GM12878 (cell line): ENCODE measurements around the gene GAREM1. TPM values are rescaled to one million over a fixed set of nuclear protein-coding genes. Genes with fewer than 3 reads are reported as not detected.

ENCODE experiments used
- ATAC-seq: fragments of 200-7000 bp; cut with Tn5 transposase; 3 replicates; pipeline ENCODE4 v1.9.1; 2020; ENCODE audit warnings: mild to moderate bottlenecking, moderate library complexity
- BruUV-seq: library from RNA; stranded (reverse); fragments of 400-500 nt; replicated peaks from 2 replicates; lab custom pipeline; 2021; lab: Mats Ljungman, UMichigan
- CTCF ChIA-PET: fragments of 300-600 bp; sonication (Branson Sonifier 250); formaldehyde crosslinking; extraction: SDS; loops from one replicate; lab custom pipeline; 2021; ENCODE audit warnings: inconsistent platforms; lab: Yijun Ruan, JAX
- POLR2A ChIA-PET: fragments of 350-600 bp; formaldehyde crosslinking; extraction: SDS; loops from one replicate; lab custom pipeline; 2021; ENCODE audit warnings: inconsistent platforms; lab: Charles Lee
- RAD21 ChIA-PET: fragments of 300-600 bp; sonication (Branson Sonifier 250); formaldehyde crosslinking; loops from one replicate; lab custom pipeline; 2023; ENCODE audit warnings: antibody characterized with exemption; ENCODE audit not compliant: unreplicated experiment; lab: Charles Lee
- SMC1A ChIA-PET: fragments of 300-600 bp; sonication (Branson Sonifier 250); formaldehyde crosslinking; loops from one replicate; lab custom pipeline; 2023; ENCODE audit not compliant: unreplicated experiment, uncharacterized antibody; lab: Charles Lee
- DNase-seq: peaks from one replicate; pipeline ENCODE4 v3.0.0-alpha.2; 2011; ENCODE audit warnings: low read depth, low spot score
- FAIRE-seq: peaks from 3 replicates; lab custom pipeline; 2011; peaks lifted over from hg19 to GRCh38; lab: Jason Lieb, UNC
- H2AFZ ChIP-seq: 2 replicates; pipeline ENCODE4 v1.6.0; 2011; ENCODE audit warnings: low read depth, low read length, control low read depth; ENCODE audit not compliant: control insufficient read depth
- H3K27ac ChIP-seq: 2 replicates; pipeline ENCODE4 v1.5.1; 2011; ENCODE audit warnings: control low read depth; ENCODE audit not compliant: control insufficient read depth, insufficient read depth
- H3K27me3 ChIP-seq, 2 experiments: replicated peaks in 1 of 2; 2 replicates each; pipeline versions ENCODE4 v1.6.0 to v1.6.1; 2011; ENCODE audit warnings: low read length in 1 of 2; ENCODE audit not compliant: control insufficient read depth in 2 of 2, insufficient read depth in 2 of 2
- H3K36me3 ChIP-seq, 2 experiments: 2 replicates each; pipeline ENCODE4 v1.5.1; 2011; ENCODE audit warnings: low read length in 1 of 2; ENCODE audit not compliant: control insufficient read depth in 2 of 2, insufficient read depth in 2 of 2
- H3K4me1 ChIP-seq: 2 replicates; pipeline ENCODE4 v1.6.1; 2011; ENCODE audit warnings: mild to moderate bottlenecking, low read length, moderate library complexity, mixed read lengths; ENCODE audit not compliant: control insufficient read depth, insufficient read depth
- H3K4me2 ChIP-seq: 2 replicates; pipeline ENCODE4 v1.6.0; 2011; ENCODE audit warnings: control low read depth; ENCODE audit not compliant: control insufficient read depth, insufficient read depth
- H3K4me3 ChIP-seq: fragments of 200-600 bp; sonication (generic); 2 replicates; pipeline ENCODE4 v1.5.1; 2016
- H3K79me2 ChIP-seq: 2 replicates; pipeline ENCODE4 v1.6.0; 2011; ENCODE audit warnings: low read length; ENCODE audit not compliant: control insufficient read depth, insufficient read depth
- H3K9ac ChIP-seq: 2 replicates; pipeline ENCODE4 v1.8.0; 2011; ENCODE audit warnings: low read length, control low read depth, mixed read lengths; ENCODE audit not compliant: control insufficient read depth, insufficient read depth
- H3K9me3 ChIP-seq: replicated peaks from 3 replicates; pipeline ENCODE4 v1.5.1; 2011; ENCODE audit warnings: mild to moderate bottlenecking, low read length; ENCODE audit not compliant: control insufficient read depth, insufficient read depth
- H4K20me1 ChIP-seq: 2 replicates; pipeline ENCODE4 v1.6.0; 2011; ENCODE audit not compliant: control insufficient read depth, insufficient read depth
- ATF3 ChIP-seq: IDR thresholded peaks from 2 replicates; pipeline ENCODE4 v1.6.1; 2011; ENCODE audit warnings: low read depth, mild to moderate bottlenecking, low read length, moderate library complexity, borderline replicate concordance; ENCODE audit errors: extremely low read depth
- DPF2 ChIP-seq: fragments of 450-650 bp; IDR thresholded peaks from 2 replicates; pipeline ENCODE4 v1.6.1; 2017; ENCODE audit warnings: mild to moderate bottlenecking
- E4F1 ChIP-seq: fragments of 450-650 bp; IDR thresholded peaks from 2 replicates; pipeline ENCODE4 v1.6.1; 2018; ENCODE audit warnings: borderline replicate concordance, mild to moderate bottlenecking; ENCODE audit not compliant: partially characterized antibody
- EGR1 ChIP-seq, 2 experiments: IDR thresholded peaks; 1 replicate in 1 of 2; 2 replicates in 1 of 2; pipeline ENCODE4 v1.6.1; 2011 to 2012; ENCODE audit warnings: low read depth in 2 of 2, low read length in 2 of 2, borderline replicate concordance in 1 of 2, mild to moderate bottlenecking in 1 of 2, moderate library complexity in 1 of 2
- GABPA ChIP-seq: IDR thresholded peaks from 2 replicates; pipeline ENCODE4 v1.6.1; 2014; ENCODE audit warnings: antibody characterized with exemption, low read depth, mild to moderate bottlenecking, inconsistent platforms
- HDGF ChIP-seq: fragments of 450-650 bp; IDR thresholded peaks from 2 replicates; pipeline ENCODE4 v1.6.1; 2016; ENCODE audit warnings: antibody characterized with exemption
- JUND ChIP-seq: IDR thresholded peaks from 2 replicates; pipeline ENCODE4 v1.6.1; 2012; ENCODE audit warnings: low read depth, mild to moderate bottlenecking, low read length, improper control_type of control experiment, moderate library complexity
- NFXL1 ChIP-seq: fragments of 450-650 bp; IDR thresholded peaks from 2 replicates; pipeline ENCODE4 v1.6.1; 2017; ENCODE audit warnings: antibody characterized with exemption, mild to moderate bottlenecking, borderline replicate concordance
- NR2C2 ChIP-seq: IDR thresholded peaks from 2 replicates; pipeline ENCODE4 v1.6.1; 2011; ENCODE audit warnings: borderline replicate concordance, low read depth; ENCODE audit not compliant: control insufficient read depth, insufficient read length
- PKNOX1 ChIP-seq: fragments of 450-650 bp; IDR thresholded peaks from 2 replicates; pipeline ENCODE4 v1.6.1; 2016; ENCODE audit warnings: mild to moderate bottlenecking
- RAD21 ChIP-seq: IDR thresholded peaks from 2 replicates; pipeline ENCODE4 v1.6.1; 2011; ENCODE audit warnings: mild to moderate bottlenecking, low read depth, low read length, moderate library complexity; ENCODE audit not compliant: insufficient read depth
- RBBP5 ChIP-seq: fragments of 200-600 bp; sonication (generic); conservative IDR thresholded peaks from 2 replicates; pipeline ENCODE4 v1.6.1; 2016
- RELA ChIP-seq: fragments of 450-650 bp; IDR thresholded peaks from 2 replicates; pipeline ENCODE4 v1.8.0; 2014; ENCODE audit warnings: borderline replicate concordance; ENCODE audit not compliant: partially characterized antibody
- SREBF1 ChIP-seq: IDR thresholded peaks from 2 replicates; pipeline ENCODE4 v1.6.1; 2012; ENCODE audit warnings: mild to moderate bottlenecking, low read length
- TCF3 ChIP-seq: IDR thresholded peaks from 2 replicates; pipeline ENCODE4 v1.6.1; 2012; ENCODE audit warnings: low read depth, mild to moderate bottlenecking, low read length, borderline replicate concordance; ENCODE audit not compliant: insufficient read depth
- WGBS: methylation state at CpG from one replicate; pipeline ENCODE4 v1.1.6; 2016; ENCODE audit warnings: low lambda C conversion rate; ENCODE audit not compliant: insufficient replicate concordance, insufficient coverage; ENCODE audit errors: missing lambda C conversion rate; 5-methylcytosine and 5-hydroxymethylcytosine counted together
- in situ Hi-C: fragments of 300-500 bp; cut with MboI; formaldehyde crosslinking; loops from 9 replicates; pipeline ENCODE4 v1.14.3; 2018; ENCODE audit warnings: mixed read lengths
- intact Hi-C: fragments of 100-400 bp; cut with micrococcal nuclease; formaldehyde crosslinking; loops from one replicate; pipeline ENCODE4 v1.14.2; 2022; ENCODE audit not compliant: unreplicated experiment
- polyA plus RNA-seq, 11 experiments: library from polyadenylated mRNA; depleted of rRNA in 4 of 11; unstranded in 6 of 11; stranded (reverse) in 5 of 11; fragments of >200 nt; fragmentation: Nextera tagmentation in 4 of 11; fragmentation: Illumina TruSeq in 1 of 11; extraction: Ambion mirVana in 4 of 11; extraction: Trizol in 1 of 11; gene quantifications; 1 replicate in 1 of 11; 2 replicates in 10 of 11; pipeline versions ENCODE4 v1.2.1 to v1.2.3, GENCODE V29; 2011 to 2016; ENCODE audit warnings: inconsistent platforms in 2 of 11, missing spikeins in 2 of 11, low read depth in 1 of 11
- total RNA-seq, 4 experiments: library from RNA; depleted of rRNA in 3 of 4; stranded (reverse); fragments of >200 nt in 3 of 4; fragmentation: Illumina TruSeq in 1 of 4; extraction: Trizol in 1 of 4; gene quantifications; 2 replicates each; pipeline versions ENCODE4 v1.2.1 to v1.2.3, GENCODE V29; 2013 to 2021

Gene GAREM1
- total and polyA plus RNA-seq, 10 of the 15 experiments (the other 5 are each of a cell fraction or from before 2014, with no cell fraction given) = 0.05 to 0.29 (median 0.05) TPM; not detected in 7

GRCh38 chr18:32280911-32281310, 189.8 kb downstream of the GAREM1 start:
- H3K9me3 ChIP-seq = no peaks in the 10 kb centered on the region

More at GRCh38 chr18:32280911-32281310, 189.8 kb downstream of the GAREM1 start:
- DNase-seq = no peak
- Histone ChIP-seq H3K27ac (no peak overlapping the region), H3K36me3 (no peaks in the 10 kb centered on the region), H3K4me1 (no peaks in the 10 kb centered on the region), H3K4me2 (no peak overlapping the region), H3K4me3 (no peak overlapping the region), H2AFZ (no peak overlapping the region), H3K9ac (no peak overlapping the region), H4K20me1 (no peaks in the 10 kb centered on the region), H3K79me2 (no peaks in the 10 kb centered on the region), H3K27me3 (peaks cover 0 to 4% of the 10 kb centered on the region in 2 experiments; a peak in 2 of 4 replicates)
- ChIA-PET SMC1A (no interaction called here), CTCF (interaction anchor here (0.9 kb wide), 1 partner anchor 9 kb away, joined by 3 read pairs; no protein-coding TSS in a partner anchor), RAD21 (no interaction called here), POLR2A (no interaction called here)
- TF ChIP-seq NR2C2 = no peak
- TF ChIP-seq GABPA = no peak
- no peak for TF ChIP-seq HDGF
- no peak for TF ChIP-seq PKNOX1
- TF ChIP-seq NFXL1 = no peak
- TF ChIP-seq SREBF1 = no peak
- TF ChIP-seq JUND = no peak
- TF ChIP-seq DPF2 = no peak
- no peak for TF ChIP-seq EGR1 (IDR thresholded peaks at IDR 0.05; ENCODE audit: borderline replicate concordance in 1 of 2, low read depth in 2 of 2, low read length in 2 of 2)
- no peak for TF ChIP-seq TCF3
- no peak for TF ChIP-seq RELA
- no peak for TF ChIP-seq RBBP5
- TF ChIP-seq RAD21 = no peak
- TF ChIP-seq ATF3 = no peak
- no peak for TF ChIP-seq E4F1
- intact Hi-C loops (no loop called here), in situ Hi-C loops (no loop called here)
- BruUV-seq = no TSS peak
- ATAC-seq = no peak
- 73% methylated on average over 4 of the region's 4 CpGs for WGBS
- FAIRE-seq = no peak
